Inflammatory macrophage (primary cell): Measurements from ENCODE around the gene BEAN1.

ENCODE experiments used
- DNase-seq, 2 donors: peaks; one replicate each; pipeline ENCODE4 v3.0.0-alpha.2; 2020 to 2022

BEAN1 gene

DNA sequence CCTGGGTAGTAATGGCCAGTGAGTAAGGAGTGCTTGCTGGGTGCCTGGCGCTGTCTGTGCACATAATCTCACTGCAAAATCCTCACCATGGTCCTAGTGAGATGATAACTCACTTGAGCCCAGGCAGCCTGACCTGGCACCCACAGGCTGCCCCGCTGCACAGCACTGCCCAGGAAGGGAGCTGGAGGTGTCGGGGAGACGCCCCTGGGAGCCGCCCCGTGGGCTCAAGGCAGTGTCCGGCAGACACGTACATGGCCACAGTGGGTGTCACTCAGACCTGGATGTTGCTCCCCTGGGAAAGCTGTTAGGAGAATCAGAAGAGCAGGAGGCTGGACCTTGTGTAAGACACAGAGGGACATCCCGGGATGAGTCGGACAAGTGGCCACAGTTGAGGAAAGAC is 44.2 kb downstream of the BEAN1 start:
- no peak for DNase-seq

DNA sequence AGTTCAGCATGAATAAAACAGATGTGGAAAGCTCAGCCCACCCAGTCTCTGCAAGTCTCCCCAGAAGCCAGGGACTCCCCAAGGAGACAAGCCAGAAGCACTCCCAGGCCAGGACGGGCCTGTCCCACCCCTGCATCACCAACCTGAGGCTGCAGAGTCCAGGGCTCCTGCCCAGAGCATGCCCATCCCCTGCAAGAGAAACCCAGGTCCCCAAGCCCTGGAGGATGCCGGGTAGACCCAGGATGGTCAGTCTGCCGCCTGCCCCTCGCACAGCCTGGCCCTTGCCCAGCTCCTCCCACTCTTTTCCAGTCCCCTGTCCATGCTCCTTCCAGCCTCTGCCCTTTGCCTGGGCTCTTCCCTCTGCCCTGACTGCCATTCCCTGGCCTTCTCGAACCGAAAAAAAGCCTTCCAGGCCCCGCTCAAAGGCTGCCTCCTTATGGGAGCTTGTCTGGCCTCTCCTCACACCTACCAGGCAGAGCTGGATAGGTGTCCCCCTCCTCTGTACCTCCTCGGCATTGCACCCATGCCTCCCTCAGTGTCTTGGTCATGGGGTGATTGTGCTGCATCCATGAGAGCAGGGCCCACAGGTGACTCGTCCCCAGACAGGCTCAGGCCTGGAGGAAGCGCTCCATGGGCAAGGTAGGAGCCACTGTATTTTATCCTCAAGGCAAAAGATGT is 44.8 kb downstream of the BEAN1 start:
- no peak for DNase-seq

DNA sequence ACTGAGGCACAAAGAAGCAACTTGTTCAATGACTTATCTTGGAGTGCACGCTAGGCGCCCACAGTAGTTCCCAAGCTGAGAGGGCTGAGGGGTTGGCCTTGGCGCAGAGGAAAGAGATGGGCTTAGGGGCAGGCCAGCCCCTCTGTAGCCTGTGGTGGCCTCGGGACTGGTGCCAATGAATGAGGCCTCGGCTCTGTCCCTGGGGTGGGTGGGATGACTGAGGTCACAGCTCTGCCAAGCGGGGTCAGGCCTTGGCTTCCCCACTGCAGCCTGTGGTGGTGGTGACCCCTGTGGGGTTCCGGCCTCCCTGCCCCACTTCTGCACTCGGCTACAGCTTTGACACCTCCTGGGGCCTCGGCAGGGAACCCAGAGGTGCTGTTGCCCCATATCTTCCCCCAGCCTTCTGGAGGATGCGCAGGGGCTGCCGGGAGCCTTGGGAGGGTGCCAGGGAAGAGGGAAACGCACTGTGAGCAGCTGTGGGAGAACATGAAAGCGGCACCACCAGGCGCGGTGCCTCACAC is 46.0 kb downstream of the BEAN1 start:
- no peak for DNase-seq

DNA sequence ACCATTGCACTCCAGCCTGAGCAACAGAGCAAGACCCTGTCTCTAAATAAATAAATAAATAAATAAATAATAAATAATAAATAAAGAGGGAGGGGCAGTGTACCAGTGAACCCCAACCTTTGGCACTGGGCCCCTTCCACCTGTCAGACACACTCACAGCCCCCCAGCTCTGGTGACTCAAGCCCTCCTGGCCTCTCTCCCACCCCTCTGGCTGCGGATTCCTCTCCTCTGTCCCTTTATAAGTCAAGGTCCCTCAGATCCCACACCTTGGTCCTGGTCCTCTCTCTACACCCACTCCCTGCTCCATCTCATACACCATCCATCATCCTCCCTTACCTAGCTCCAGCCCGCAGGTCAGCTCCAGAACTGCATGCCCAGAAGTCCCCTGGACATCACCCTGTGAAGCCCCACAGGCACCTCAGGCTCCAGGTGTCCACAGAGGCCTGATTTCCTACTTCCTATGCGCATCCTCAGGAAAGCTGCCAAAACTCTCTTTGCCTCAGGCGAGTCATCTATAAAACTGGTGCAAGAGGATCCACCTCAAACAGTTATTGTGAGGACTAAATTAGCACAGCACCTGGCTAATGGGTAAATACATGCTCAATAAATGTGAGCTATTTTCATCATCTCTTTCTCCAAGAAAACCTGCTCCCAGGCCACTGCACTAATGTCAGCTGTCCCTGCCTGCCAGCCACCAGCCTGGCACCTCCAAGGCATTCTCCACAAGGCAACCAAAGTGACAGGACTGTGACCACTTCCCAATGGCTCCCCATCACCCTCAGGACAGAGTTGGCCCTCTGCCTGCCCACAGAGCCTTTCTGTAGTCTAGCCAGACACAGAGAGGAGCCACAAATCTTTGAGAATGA is 46.8 kb downstream of the BEAN1 start:
- no peak for DNase-seq

DNA sequence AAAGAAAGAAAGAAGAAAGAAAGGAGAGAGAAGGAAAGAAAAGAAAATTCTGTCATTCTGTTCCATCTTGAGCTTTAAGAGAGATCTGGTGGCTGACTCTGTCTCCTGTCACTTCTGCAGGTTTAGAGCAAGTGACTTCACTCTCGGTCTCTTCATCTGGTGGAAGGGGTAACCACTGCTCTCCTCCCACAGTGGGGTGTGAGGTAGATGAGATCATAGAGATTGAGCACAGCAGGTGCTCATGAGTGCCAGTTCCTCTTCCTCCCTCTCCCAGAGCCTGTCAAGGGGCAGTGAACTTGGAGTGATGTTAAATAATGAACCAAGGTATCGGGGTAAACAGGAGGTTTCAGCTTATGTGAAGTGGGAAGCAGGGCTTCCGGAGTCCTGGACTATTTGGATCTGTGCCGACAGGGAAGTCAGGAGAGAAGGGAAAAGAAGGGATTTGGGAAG is 47.7 kb downstream of the BEAN1 start:
- DNase-seq, result peak; percentile 39 to 62

DNA sequence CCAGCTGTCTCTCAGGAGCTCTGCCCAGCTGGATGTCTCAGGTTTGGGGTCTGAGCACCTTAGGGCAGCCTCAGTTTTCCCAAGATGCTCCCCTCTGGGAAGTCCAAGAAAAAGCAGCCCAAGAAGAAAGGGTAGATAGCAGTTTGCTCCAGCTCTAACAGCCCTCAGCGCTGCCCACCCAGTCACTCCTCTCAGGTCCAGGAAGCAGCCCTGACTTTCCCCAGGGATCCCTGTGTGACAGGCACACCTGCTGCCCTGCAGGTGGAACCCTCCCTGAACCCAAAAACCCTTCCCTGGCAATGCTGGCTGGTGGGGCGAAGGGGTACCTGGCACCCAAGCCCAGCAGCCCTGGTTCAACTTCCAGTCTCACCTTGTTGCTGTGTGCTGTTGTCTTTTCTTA is 48.1 kb downstream of the BEAN1 start:
- DNase-seq, result no peak

DNA sequence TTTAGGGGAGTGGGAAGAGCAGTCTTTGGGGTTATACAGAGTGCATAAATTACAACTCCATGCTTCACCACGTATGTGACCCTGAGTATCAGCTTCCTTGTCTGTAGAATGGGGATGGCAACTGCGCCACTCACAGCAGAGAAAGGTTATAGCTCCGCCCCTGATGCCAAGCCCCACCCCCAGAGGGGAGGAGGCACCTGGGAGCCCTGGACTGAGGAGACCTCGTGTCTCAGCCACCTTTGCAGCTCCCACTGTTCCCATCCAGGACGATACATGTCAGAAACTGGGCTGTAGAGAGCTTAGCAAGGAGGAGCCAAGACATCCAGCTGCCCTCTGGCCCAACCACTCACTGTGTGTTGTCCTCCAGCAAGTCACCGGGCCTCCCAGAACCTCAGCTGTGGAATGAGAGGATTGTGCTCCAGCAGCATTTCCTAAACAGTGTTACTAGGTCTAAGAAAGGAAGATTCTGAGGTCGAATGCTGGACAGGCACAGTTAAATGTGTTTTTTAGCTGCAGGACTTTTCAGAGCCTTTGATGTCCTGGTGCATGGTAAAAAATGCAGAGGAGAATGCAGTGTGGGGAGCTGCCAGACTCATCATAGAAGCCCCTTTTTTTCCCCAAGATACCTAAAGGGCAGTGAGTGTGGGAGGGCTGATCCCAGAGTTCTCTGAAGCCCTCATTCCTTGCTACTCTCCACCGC is 49.4 kb downstream of the BEAN1 start:
- DNase-seq, result peak in 1 of 2 donors; percentile 14

DNA sequence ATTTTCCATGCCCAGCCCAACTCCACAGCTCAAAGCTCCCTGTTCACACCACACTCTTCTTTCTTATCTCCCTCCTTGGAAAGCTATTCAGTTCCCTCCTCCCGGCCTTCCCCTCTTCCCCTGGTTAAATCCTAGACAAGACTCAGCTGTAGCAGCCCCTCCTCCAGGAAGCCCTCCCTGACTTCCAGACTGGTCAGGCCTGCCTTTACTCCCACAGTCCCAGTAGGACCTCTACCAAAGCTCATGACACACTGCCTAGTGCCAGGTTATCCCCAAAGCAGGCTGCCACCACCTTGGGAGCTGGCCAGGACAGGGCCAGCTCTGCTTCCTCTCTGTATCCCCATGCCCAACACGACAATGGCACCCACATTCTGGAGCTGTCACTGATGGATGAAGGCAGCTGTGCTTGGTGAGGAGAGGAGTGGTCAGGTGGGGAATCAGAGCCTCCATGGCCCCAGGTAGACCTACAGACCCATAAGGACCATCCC is 50.0 kb downstream of the BEAN1 start:
- no peak for DNase-seq

DNA sequence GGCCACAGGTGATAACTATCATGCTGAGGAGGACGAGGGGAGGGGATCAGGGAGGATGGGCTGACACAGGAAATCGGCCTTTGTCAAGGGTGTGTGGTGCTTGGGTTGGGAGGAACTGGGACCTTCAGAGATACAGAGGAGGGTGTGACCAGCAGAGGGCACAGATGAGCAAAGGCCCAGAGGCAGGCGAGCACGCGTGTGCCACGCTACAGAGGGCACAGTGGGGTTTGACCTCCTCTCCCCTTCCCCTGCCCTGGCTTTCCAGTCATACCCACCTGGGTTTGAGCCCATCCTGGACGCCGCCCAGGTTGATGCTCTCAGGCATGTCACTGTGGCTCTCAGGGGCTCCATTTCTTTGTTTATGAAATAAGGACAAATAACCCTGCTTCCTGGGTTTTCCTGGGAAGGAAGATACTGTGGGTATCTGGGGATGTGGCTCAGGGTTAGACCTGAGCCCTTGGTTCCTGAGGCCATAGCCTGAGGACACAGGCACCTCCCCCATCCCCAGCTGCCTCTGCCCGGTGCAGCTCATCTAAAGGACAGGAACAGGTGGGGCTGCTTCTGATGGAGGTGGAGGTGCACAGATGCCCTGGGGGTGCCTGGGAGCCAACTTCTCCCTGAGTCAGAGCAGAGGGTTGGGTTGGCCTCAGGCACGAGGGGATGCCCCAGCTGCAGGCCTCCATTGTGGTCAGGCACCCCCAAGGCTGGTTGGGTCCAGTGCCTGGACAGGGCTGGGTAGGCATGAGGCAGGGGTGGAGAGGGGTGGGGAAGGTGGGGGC is 51.8 kb downstream of the BEAN1 start:
- peak; percentile 75 to 78 for DNase-seq

DNA sequence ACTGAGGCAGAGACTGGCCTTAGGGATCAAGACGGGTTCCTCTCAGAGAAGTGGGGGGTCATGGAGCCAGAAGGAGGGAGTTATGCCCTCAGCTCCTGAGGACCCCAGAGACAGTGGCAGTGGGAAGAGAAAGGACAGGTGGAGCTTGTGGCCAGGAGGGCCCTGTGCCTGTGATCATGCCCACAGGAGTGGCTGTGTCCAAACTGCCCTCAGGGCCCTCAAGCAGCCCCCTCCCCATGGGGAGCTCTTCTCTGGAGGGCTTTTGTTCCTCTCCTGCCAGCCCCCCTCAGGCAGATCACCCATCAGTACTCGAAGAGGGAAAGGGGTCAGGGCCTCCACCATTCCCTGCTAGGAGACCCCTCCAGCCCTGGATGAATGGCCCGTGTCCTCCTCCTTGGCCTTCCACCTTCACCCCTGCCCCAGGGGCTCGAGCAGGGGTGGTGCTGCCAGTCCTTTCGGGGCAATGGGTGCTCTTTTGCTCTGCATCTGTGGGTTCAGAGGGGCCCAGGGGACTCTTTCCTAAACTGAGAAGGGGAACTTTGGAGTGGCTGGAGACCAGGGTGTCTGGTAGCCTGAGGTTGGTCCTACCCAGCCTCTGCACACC is 52.7 kb downstream of the BEAN1 start:
- no peak for DNase-seq

DNA sequence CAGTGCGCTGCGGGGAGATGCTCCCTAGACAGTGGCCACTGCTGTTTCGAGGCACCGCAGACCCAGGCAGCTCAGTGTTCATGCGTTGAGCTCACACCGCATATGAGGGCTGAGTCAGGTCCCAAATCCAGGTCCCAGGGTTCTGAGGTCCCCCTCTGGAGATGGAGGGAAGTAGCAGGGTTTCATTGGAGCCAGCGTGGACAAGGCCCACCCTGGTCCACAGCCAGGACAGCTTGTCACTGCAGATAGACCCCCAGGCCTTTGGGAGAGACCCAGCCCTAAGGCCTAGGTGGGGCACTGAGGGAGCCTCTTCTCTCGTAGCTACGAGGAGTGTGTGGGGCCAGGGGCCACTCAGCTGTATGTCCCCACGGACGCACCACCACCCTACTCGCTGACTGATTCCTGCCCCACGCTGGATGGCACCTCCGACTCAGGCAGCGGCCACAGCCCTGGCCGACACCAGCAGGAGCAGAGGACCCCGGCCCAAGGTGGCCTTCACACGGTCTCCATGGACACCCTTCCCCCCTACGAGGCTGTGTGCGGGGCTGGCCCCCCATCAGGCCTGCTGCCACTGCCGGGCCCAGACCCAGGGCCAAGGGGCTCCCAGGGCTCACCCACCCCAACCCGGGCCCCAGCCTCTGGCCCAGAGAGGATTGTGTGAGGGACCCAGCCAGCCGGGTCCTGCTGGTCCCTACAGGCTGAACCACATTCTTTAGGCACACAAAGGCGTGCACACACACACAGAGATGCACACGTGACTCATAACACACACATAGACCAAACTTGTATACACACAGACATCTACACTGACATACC is 53.4 kb downstream of the BEAN1 start:
- no peak for DNase-seq

DNA sequence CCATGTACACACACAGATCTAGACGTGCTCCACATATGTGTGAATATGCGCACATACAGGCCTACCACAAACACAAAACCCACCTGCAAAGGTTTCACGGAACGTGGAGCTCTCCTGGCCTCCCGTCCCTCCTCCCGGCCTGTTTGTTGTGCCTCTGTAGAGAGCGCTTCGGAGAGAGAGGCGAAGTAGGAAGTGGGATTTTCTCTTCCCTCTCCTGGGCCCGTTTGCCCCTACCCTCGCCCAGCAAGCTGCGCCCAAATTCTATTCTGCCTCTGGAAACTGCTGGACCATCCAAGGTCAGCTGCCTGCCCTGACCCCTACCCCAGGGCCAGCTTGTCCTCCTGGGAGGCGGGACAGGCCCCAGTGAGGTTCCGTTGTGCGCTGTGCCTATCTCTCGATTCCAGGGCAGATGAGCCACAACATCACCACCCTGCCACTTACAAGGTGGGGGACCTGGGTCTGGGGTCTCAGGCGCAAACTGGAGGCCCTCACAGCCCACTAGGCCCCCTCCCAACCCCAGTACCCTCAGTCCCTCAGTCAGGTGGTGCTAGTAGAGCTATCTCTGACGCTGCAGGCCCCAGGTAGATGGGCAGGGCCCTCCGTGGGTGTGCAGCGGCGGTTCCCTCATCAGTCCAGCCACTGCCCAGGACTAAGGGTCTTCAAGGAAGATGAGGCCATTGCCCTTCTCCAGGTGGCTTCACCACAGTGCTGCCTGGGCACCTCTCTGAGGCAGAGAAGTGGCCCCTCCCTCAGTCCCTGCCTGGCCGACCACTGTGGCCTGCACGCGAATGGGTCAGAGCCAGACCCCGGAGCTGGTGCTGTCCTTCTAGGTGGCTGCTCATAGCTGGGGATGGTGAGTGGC is 54.2 kb downstream of the BEAN1 start:
- DNase-seq, result no peak

DNA sequence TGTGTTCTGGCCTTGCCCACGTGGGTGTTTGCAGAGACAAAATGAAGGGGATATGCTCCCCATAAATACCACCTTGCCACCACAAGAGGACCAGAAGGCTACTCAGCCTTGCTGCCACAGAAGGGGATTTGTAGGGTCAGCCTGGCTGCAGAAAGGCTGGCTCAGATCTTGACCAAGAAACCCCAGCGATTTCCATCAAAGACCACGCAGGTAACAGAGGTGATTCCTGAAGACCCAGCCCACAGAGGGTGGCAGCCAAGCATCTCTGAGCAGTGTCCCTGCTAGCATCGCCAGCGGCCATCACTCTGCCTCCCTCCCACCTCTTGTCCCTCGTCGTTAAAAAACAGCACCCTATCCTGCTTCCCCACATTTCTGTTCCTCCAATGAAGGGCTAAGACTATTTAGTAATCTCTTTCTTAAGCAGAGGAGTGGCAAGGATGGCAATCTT is 54.9 kb downstream of the BEAN1 start:
- DNase-seq, result no peak

DNA sequence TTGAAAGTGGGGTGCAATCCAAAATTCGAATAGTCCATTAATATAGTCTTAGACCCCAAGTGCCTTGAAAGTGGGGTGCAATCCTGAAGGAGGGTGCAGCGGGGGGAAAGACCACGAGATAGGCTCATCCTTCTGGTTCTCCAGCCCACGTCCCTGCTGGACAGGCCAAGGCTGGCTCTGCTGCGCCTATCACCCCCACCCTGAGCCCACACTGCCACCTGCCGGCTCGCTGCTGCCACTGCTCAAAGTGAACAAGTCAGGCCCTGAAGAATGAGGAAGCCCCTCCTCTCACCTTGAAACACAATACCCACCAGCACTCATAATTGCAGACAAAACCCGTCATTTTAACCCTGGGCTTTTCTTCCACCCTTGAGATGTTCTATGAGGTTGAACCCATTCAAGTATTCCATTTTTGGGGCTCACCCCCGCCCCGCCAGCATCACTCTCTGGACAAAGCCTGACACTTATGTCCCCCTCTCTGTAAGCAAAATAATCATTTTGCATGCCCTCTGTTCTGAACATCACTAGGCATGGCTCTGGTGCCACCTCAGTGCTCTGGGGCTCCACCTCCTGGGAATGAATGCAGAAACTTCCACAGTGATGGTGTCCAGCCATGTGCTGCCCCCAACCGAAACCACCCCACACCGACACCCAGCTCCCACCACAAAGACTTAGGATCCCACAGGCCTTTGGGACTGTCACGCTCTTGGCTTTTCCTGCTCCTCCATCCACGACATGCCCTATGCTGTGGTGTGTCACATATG is 56.8 kb downstream of the BEAN1 start:
- peak; percentile 81 to 84 for DNase-seq

DNA sequence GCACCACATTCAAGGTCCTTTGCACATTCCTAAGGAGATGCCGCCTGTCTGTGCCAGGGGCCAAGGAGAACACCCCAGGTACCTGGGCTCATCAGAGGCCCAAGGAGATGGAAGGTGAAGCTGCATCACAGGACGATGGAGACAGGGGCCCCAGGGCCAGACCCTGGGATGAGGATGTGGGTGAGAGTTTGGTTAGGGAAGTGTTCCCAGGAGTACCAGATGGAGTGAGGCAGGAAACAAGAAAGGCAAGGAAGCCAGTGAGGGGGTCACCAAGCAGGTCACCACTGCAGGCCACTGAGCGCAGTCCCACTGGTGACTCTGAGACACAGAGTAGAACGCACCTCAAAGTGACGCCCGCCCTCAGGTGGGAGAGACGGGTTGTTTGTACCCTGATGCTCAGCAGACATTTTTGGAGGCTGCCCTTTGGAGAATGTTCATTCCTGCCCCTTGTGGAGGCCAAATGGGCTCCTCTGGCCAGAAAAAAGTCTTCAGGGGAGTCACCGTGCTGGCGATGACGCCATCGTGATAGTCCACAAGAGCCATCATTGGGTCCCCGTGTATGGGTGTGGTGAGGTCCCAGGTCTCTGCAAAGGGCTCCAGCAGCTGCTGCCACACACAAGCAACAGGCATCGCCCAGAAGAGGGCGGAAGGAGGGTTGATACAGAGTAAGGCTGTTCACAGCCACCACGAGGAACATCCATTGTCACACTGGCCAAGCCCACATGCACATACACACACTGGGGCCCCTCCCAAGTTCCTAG is 57.5 kb downstream of the BEAN1 start:
- no peak for DNase-seq

DNA sequence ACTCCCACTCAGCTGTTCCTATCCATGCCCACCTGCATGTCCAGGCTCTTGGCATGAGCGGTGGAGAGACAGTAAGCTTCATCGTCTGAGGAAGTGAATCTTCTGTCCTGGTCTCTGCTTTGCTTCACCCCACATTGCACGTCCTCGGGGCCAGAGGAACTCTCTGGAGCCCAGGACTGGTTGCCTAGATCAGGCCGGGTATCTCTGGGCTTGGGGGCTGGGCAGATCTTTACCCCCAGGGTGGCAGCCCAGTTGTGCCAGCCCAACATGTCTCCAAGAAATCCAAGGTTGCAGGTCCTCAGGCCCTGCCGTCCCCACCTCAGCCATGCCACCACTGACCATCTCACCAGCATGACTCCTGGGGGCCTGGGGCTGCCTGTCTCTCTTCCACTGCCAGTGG is 58.3 kb downstream of the BEAN1 start:
- DNase-seq, result peak; percentile 23 to 54

DNA sequence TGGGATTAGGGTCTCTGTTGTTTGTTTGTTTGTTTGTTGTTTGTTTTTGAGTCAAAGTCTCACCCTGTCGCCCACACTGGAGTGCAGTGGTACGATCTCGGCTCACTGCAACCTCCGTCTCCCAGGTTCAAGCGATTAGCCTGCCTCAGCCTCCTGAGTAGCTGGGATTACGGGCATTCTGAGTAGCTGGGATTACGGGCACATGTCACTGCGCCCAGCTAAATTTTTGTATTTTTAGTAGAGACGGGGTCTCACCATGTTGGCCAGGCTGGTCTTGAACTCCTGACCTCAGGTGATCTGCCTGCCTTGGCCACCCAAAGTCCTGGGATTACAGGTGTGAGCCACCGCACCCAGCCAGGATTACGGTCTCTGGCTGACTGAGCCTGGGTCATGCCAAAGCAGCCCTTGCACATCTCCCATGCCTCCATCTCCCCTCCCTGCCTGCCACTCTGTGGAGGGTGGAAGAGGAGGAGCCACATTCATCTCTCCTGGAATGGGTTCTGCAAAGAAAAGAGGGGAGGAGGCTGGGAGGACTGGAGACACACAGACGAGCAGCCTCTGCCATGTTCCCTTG is 59.2 kb downstream of the BEAN1 start:
- DNase-seq, result no peak
